Stimulated activated CD8-positive, alpha-beta memory T cell treated with anti-CD3 and anti-CD28 coated beads, Interleukin-7, amount 100 ng/mL, for 4 hours (primary cell): ENCODE data around the gene TXNRD2.

Experiments
- DNase-seq, 2 donors: peaks; one replicate each; pipeline ENCODE4 v3.0.0-alpha.2; 2020; ENCODE audit warnings: low read depth in 2 of 2

The TXNRD2 gene

DNA sequence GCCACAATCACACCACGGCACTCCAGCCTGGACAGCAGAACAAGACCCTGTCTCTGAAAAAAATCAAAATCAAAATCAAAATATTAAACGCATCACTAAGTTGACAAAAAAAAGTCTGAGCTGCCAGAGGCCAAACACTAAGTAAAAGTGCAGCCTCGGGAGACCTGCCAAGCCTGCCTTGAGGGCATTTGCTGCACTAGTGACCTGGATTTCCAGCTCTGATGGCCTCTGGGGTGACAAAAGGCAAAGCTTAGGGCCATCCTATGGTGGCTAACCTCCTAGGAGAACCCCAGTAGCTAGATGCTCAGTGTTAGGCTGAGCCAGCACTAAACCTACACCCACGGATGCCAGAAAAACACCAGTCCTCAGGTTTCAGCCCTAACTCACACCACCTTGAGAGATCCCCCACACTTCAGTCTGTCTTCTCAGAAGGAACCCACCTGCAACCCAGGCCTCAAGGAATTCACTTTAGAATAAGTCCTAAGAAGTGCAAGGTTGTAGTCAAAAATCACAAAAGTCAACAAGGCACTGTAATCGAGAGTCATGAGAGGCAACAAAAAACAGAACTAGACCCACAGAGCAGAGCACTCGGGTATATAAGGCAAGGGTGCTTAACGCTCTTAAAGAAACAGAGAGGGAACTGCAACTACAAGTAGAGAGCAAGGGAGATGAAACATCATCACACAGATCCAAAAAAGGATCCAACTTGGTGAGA lies 115.6 kb downstream of the TXNRD2 start:
- no peak for DNase-seq
